HEK293T (cell line): Measurements from ENCODE around the gene DCTN4.

Experiments used
- ELF4 ChIP-seq: fragments of 450-650 bp; IDR thresholded peaks from 2 replicates; pipeline ENCODE4 v1.6.1; 2017; ENCODE audit warnings: antibody characterized with exemption
- FOXM1 ChIP-seq: fragments of 450-650 bp; IDR thresholded peaks from 2 replicates; pipeline ENCODE4 v1.6.1; 2017; ENCODE audit warnings: mild to moderate bottlenecking, borderline replicate concordance
- HDGF ChIP-seq: fragments of 450-650 bp; IDR thresholded peaks from 2 replicates; pipeline ENCODE4 v1.6.1; 2017; ENCODE audit warnings: antibody characterized with exemption, borderline replicate concordance
- NFRKB ChIP-seq: fragments of 450-650 bp; IDR thresholded peaks from 2 replicates; pipeline ENCODE4 v1.6.1; 2016; ENCODE audit warnings: mild to moderate bottlenecking, moderate library complexity
- SP1 ChIP-seq: fragments of 450-650 bp; IDR thresholded peaks from 2 replicates; pipeline ENCODE4 v1.6.1; 2017

GRCh38 chr5:150731669-150732242 is 27.1 kb downstream of the DCTN4 start:
- TF ChIP-seq FOXM1: no peak
- no peak for TF ChIP-seq NFRKB
- TF ChIP-seq SP1: no peak
- TF ChIP-seq HDGF: no peak
- TF ChIP-seq ELF4: no peak
